Mesodermal cell (in vitro differentiated cells): ENCODE measurements around the gene TMPRSS9.
"Not testable (repeated sequence)": the region's sequence is repeated elsewhere in the genome, so short reads cannot be mapped to it uniquely, and the experiment has no call there.

ENCODE experiments used
- H3K27ac ChIP-seq: 2 replicates; pipeline ENCODE4 v1.7.0; 2013; ENCODE audit warnings: mild to moderate bottlenecking, low read depth, low read length, moderate library complexity; ENCODE audit not compliant: severe bottlenecking
- H3K36me3 ChIP-seq: 2 replicates; pipeline ENCODE4 v1.7.1; 2013; ENCODE audit warnings: mild to moderate bottlenecking, low read length, moderate library complexity; ENCODE audit not compliant: control insufficient read depth, insufficient read depth
- H3K4me1 ChIP-seq: one replicate; pipeline ENCODE4 v1.7.1; 2013; ENCODE audit warnings: mild to moderate bottlenecking, low read length; ENCODE audit not compliant: insufficient read depth, control insufficient read depth, poor library complexity, severe bottlenecking
- H3K4me3 ChIP-seq: 2 replicates; pipeline ENCODE4 v1.7.0; 2013; ENCODE audit warnings: low read length, control low read depth, mild to moderate bottlenecking; ENCODE audit not compliant: insufficient read depth, poor library complexity, severe bottlenecking; ENCODE audit errors: extremely low read depth
- H3K9me3 ChIP-seq: 2 replicates; pipeline ENCODE4 v1.7.1; 2013; ENCODE audit warnings: mild to moderate bottlenecking, low read length, moderate library complexity; ENCODE audit not compliant: control insufficient read depth
- WGBS, 2 experiments: methylation state at CpG; one replicate each; pipeline ENCODE4 v1.1.5; 2013; ENCODE audit warnings: missing lambda C conversion rate in 2 of 2; ENCODE audit not compliant: insufficient coverage in 2 of 2; 5-methylcytosine and 5-hydroxymethylcytosine counted together

The TMPRSS9 gene

DNA sequence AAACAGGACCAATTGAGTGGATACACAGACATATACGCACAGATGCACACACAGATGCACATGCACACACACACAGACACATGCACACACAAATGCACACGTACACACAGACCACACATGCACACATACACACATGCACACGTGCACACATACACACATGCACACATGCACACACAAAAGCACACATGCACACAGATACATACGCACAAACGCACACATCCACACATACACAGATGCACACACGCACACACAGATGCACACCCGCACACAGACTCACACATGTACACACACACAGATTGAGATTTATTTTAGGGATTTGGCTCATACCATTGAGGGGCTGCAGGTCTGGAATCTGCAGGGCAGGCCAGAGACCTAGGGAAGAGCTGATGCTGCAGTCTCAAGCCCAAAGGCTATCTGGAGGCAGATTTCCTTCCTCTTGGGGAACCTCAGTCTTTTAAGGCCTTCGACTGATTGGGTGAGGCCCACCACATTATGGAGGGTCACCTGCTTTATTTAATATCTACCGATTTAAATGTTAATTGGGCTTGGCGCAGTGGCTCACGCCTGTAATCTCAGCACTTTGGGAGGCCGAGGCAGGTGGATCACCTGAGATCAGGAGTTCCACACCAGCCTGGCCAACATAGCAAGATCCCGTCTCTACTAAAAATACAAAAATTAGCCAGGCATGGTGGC, 22.6 kb downstream of the TMPRSS9 start:
- H3K27ac ChIP-seq: no peak overlapping the region
- no peak overlapping the region for H3K4me3 ChIP-seq
- no peaks in the 10 kb centered on the region for H3K36me3 ChIP-seq
- peaks cover 10% of the 10 kb centered on the region for H3K9me3 ChIP-seq
- H3K4me1 ChIP-seq: peaks cover 3% of the 10 kb centered on the region
- 88 to 96% methylated on average over 10 to 12 of the region's 13 CpGs for WGBS, 2 experiments

DNA sequence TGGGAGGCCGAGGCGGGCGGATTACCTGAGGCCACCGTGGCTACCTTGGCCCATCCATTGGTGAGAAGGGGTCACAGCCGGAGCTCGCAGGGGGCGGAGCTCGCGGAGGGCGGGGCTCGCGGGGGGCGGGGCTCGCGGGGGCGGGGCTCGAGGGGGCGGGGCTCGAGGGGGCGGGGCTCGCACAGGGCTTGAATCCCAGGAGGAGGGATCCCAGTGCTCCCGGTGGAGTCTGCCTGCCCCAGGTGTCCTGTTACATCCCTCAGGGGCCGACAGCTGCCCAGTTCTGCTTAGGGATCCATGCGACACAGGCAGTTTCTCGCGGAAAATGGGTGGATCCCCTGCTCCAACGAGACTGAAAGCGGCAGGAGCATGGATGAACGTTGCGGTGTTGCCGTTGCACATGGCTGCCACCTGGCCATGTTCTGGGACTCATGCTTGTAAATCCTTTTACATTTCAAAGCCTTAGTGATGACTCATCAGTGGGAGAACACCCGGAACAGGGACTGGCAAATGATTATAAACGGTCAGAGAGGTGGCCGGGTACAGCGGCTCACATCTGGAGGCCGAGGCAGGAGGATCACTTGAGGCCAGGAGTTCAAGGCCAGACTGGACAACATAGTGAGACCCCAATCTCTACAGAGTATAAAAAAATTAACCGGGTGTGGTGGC, 25.1 kb downstream of the TMPRSS9 start:
- H3K4me3 ChIP-seq: no peak overlapping the region

DNA sequence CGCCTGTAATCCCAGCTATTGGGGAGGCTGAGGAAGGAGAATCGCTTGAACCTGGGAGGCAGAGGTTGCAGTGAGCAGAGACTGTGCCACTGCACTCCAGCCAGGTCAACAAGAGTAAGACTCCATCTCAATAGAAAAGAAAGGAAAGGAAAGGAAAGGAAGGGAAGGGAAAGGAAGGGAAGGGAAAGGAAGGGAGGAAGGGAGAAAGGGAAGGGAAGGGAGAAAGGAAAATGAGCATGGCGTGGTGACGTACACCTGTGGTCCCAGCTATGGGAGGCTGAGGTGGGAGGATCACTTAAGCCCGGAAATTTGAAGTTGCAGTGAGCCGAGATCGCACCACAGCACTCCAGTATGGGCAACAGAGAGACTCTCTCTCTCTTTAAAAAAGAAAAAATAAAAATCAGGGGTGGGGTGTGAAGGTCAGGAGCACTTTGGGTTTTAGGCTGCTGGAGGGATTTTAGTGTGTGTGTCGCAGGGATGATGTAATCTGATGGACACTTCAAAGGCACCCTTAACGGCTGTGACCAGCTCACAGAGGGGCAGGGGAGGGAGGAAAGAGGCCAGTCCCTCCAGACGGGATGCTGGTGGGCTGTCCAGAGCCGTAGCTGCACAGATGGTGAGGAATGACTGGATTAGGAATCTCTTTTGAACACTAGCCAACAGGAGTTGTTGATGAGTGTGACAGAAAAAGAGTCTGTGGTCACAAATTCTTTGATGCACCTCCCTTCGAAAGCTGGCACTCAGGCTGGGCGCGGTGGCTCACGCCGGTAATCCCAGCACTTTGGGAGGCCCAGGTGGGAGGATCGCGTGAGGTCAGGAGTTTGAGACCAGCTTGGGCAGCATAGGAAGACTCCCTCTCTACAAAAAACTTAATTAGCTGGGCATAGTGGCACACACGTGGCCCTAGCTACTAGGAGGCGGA, 27.6 kb downstream of the TMPRSS9 start:
- no peaks in the 10 kb centered on the region for H3K9me3 ChIP-seq
- no peak overlapping the region for H3K4me3 ChIP-seq
- no peaks in the 10 kb centered on the region for H3K36me3 ChIP-seq
- H3K4me1 ChIP-seq: peaks cover 3% of the 10 kb centered on the region
- H3K27ac ChIP-seq: no peak overlapping the region
- WGBS, 2 experiments: 80 to 86% methylated on average over 13 to 14 of the region's 20 CpGs

More for the DNA sequence above, 25.1 kb downstream of the TMPRSS9 start:
- Histone ChIP-seq H3K9me3 (peaks cover 4% of the 10 kb centered on the region), H3K4me1 (peaks cover 3% of the 10 kb centered on the region), H3K27ac (no peak overlapping the region), H3K36me3 (no peaks in the 10 kb centered on the region)
- WGBS, 2 experiments: 20 to 34% methylated on average over 16 to 24 of the region's 37 CpGs

DNA sequence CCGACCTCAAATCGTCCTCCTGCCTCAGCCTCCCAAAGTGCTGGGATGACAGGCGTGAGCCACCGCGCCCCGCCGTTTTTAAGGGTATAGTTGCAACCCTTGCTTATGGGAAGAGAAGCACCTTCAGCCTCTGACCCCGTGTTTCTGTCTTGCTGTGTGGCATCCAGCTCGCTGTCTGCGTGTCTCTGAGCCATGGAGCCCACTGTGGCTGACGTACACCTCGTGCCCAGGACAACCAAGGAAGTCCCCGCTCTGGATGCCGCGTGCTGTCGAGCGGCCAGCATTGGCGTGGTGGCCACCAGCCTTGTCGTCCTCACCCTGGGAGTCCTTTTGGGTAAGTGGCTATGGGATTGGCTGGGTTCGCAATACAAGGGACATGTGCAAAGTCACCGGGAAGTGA, 29.5 kb downstream of the TMPRSS9 start:
- Histone ChIP-seq H3K36me3 (no peaks in the 10 kb centered on the region), H3K4me3 (no peak overlapping the region), H3K9me3 (no peaks in the 10 kb centered on the region), H3K4me1 (peaks cover 3% of the 10 kb centered on the region), H3K27ac (no peak overlapping the region)
- 76 to 84% methylated on average over 20 to 21 of the region's 21 CpGs for WGBS, 2 experiments

DNA sequence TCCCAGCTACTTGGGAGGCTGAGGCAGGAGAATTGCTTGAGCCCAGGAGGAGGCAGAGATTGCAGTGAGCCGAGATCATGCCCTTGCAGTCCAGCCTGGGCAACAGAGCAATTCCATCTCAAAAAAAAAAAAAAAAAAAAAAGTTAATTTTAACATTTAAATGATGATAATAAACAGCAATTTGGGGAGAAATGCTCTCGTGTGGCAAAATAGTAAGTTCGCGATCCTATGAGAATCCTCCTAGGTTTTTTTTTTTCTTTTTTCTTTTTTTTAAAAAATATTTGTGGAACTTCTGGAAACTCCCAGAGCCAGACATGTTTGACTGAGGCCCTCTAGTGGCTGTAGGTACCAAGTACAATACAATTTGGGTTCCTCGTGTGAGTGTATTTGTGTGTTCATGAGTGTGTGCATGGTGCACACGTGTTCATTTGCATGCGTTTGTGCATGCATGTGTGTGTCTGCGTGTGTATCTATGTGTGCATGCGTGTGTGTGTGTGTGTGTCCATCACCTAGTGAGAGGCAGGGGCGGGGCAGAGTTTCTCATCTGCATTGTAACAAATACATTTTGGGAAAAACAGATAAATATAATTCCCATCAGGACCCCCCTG, 31.2 kb downstream of the TMPRSS9 start:
- Histone ChIP-seq H3K9me3 (no peaks in the 10 kb centered on the region), H3K36me3 (no peaks in the 10 kb centered on the region), H3K4me3 (no peak overlapping the region), H3K27ac (no peak overlapping the region), H3K4me1 (no peaks in the 10 kb centered on the region)
- WGBS, 2 experiments: 0 to 25% methylated on average over 4 of the region's 10 CpGs

DNA sequence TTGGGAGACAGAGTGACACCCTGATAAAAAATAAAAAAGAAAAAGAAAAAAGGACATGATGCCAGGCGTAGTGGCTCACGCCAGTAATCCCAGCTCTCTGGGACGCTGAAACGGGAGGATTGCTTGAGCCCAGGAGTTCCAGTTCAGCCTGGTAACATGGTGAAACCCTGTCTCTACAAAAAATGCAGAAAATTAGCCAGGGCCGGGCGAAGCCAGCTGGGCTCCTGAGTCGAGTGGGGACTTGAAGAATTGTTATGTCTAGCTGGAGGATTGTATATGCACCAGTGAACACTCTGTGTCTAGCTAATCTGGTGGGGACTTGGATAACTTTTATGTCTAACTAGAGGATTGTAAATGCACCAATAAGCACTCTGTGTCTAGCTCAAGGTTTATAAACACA, 32.3 kb downstream of the TMPRSS9 start:
- 71 to 82% methylated on average over 7 of the region's 7 CpGs for WGBS, 2 experiments
- no peaks in the 10 kb centered on the region for H3K36me3 ChIP-seq
- no peaks in the 10 kb centered on the region for H3K9me3 ChIP-seq
- H3K4me1 ChIP-seq: no peaks in the 10 kb centered on the region
- no peak overlapping the region for H3K4me3 ChIP-seq
- H3K27ac ChIP-seq: no peak overlapping the region

DNA sequence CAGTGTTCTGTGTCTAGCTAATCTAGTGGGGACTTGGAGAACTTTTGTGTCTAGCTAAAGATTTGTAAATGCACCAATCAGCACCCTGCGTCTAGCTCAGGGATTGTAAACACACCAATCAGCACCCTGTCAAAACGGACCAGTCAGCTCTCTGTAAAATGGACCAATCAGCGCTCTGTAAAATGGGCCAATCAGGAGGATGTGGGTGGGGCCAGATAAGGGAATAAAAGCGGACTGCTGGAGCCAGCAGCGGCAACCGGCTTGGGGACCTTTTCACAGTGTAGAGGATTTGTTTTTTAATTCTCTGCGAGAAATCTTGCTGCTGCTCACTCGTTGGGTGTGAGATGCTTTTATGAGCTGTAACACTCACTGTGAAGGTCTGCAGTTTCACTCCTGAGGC, 32.8 kb downstream of the TMPRSS9 start:
- not testable (repeated sequence) for H3K36me3 ChIP-seq, H3K4me1 ChIP-seq, H3K27ac ChIP-seq, H3K9me3 ChIP-seq, H3K4me3 ChIP-seq
- 93 to 94% methylated on average over 4 to 5 of the region's 8 CpGs for WGBS, 2 experiments

DNA sequence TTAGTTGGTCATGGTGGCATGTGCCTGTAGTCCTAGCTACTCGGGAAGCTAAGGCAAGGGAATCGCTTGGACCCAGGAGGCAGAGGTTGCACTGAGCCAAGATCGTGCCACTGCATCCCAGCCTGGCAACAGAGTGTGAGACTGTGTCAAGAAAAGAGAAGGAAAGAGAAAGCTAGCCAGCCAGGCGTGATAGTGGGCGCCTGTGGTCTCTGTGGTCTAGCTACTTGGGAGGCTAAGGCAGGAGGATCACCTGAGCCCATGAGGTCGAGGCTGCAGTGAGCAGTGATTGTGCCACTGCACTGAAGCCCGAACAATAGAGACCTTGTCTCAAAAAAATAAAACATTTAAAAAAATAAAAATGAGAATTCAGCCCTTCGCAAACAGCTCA, 34.0 kb downstream of the TMPRSS9 start:
- H3K4me1 ChIP-seq: no peaks in the 10 kb centered on the region
- H3K4me3 ChIP-seq: no peak overlapping the region
- no peak overlapping the region for H3K27ac ChIP-seq
- WGBS, 2 experiments: 93 to 97% methylated on average over 5 to 6 of the region's 8 CpGs
- no peaks in the 10 kb centered on the region for H3K9me3 ChIP-seq
- H3K36me3 ChIP-seq: no peaks in the 10 kb centered on the region

DNA sequence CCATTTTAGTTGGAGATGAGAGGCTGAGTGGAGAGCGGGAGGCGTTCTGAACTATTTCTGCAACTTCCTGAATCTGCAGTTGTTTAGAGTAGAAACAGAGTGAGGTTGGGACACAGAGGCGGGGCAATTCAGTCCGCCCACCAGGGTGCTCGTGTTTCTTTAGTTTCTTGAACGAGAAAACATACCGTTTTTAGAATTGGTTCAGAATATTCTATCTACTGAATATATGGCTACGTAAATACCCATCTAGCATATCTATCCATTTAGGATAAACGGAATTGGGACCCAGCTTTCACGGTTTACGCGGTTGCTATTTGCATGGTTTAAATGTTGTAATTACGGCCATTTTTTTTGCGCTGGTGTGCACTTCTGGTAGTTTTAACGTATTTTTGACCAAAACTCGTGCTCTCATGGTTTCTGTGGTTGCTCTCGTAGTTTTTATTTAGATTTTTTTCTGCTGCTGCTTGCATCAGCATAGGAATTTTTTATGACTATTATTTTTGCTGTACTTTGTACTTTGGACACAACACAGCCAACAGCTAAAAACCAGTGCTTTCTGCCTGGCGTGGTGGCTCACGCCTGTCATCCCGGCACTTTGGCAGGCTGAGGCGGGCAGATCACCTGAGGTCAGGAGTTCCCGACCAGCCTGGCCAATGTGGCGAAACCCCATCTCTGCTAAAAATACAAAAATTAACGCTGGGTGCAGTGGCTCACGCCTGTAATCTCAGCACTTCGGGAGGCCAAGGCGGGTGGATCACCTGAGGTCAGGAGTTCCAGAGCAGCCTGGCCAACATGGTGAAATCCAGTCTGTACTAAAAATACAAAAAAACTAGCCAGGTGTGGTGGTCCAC, 34.6 kb downstream of the TMPRSS9 start:
- whole genome bisulfite sequencing, 2 experiments: 93% methylated on average over 21 to 22 of the region's 27 CpGs
- H3K4me3 ChIP-seq: no peak overlapping the region
- H3K4me1 ChIP-seq: no peaks in the 10 kb centered on the region
- H3K27ac ChIP-seq: no peak overlapping the region
- H3K36me3 ChIP-seq: no peaks in the 10 kb centered on the region
- no peaks in the 10 kb centered on the region for H3K9me3 ChIP-seq
